Measurements from ENCODE around the gene HSFX2.
"Not testable (repeated sequence)": the region's sequence is repeated elsewhere in the genome, so short reads cannot be mapped to it uniquely, and the experiment has no call there.

HSFX2 gene

DNA sequence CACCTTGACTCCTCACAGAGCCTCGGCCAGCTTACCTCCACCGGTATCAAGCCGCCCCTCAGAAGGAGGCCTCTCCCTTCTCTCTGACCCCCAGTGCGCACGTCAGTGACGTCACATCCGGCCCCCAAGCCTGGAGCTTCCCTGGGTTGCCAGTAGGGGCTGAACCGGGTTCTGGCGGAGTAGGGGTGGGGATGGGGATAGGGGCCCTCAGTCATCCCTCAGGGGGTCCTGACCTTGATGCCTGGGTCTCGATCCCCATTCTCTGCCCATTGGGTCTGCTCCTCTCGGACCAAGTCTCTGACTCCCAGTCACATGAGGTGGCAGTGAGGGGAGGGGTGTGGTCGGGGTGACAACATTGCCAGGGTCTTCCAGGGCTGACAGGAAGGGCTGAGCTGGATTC lies 7.8 kb downstream of the HSFX2 start, which contains the start of gene MAGEA9B:
Gene MAGEA9B (minus strand): TSS at position 101 of the 400 bp plus-strand sequence. CDS start 4,280 bp downstream, outside the sequence.
- not testable (repeated sequence) for DNase-seq

DNA sequence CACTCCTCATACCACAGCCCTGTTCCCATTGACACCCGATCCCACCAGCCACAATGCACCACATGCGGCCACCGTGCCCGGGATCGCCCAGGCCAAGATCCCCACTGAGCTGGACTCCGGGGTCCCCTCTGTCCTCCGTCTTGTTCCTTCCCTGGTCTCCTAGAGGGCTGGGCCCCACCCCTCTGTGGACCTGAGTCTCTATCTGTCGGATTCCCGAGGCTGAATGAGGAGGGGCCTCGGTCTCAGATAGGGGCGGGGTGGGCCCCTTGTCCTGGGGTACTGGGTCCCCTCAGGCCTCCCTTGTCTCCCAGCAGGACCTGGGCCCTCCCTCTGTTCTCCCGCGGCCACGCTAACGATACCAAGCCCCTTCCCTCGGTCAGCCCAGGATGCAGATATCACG lies 9.5 kb downstream of the HSFX2 start:
- not testable (repeated sequence) for DNase-seq

DNA sequence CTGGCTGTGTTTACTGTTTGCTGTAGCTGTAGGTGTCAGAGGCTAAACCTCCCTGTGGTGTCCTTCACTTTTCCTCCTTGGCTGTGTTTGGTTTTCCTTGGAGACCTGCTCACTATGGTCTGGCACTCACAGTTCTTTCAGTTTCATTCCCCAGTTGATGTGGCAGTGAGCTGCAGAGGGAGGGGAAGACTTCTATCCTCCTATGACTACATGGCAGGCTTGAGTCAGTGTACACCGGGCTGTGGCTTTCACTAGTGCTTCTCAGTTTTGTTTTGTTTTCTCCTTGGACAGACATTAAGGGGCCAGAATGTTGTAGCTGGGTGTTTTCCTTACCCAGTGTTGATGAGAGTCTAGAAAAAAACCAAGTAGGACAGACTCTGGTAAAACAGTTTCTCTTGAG lies 21.7 kb downstream of the HSFX2 start:
- not testable (repeated sequence) for DNase-seq

DNA sequence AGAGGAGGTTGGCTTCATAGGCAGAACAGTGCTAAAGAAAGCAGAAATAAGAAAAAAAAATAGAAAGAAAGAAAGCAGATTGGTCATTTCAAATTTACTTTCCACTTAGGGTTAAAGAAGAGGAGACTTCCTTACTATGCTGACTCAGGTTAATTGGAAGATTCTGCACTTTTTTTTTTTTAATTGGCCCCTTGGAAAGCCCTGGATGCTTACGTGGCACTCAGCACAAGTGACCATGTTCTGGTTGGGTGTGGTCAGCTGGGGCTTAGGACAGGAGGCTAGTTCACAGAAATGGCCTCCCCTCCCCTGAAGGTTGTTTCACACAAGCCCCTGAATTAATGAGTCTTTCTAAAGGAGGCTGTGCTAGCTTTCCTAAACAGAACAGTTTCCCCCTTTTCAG lies 22.4 kb downstream of the HSFX2 start:
- no peak for DNase-seq

DNA sequence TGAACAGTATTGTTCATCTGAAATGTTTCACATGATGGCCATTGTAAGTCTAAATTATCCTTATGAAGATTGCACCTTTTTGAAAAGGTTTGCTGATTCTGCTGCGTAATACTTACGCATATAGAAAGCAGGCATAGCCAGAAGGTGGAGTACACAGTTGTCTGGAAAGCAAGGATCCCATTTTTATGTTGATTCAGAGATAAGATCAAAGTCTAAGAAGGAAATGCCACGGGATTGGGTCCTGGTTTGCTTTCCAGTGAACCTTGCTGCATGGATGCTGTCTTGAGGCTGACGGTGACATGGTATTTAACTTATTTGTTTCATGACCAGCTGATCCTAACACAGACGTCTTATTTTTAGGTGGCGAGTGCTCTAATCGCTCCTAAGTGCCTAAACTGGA lies 23.3 kb downstream of the HSFX2 start:
- no peak for DNase-seq

DNA sequence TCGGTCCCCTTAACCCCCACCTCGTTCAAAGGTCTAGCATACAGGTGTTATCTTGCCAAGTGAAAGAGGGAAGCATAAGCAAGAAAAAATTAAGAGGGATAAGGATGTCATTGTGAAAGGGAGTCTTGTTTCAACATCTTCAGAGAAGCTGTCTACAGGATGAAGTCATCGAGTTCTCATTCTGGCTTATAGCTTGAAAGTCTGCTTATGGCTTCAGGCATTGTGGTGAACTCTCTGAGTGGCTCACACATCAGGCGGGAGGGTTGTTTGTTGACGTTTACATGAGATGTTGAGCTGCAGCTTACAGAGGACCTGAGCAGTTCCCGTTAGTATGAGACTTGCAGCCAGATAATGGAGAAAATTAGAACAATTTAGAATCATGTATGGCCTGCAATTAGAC lies 24.4 kb downstream of the HSFX2 start:
- DNase-seq = no peak

DNA sequence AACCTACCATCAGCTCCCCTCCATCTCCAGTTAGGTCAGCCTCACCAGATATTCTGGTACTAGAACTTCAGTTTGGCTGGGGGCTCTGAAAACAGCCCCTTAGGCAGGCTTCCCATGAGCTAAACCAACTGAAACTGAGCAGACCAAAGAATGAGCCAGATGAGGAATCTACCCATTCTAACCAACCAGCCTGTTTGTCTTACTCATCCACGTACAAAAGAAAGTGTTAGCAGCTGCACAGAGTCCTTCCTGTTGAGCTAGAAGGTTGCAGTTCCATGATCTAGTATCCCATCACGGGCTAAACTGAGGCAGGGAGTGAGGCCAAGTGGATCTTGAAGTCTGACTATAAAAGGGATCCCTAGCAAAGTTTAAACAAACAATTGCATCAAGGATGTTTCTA lies 25.3 kb downstream of the HSFX2 start:
- DNase-seq = no peak

DNA sequence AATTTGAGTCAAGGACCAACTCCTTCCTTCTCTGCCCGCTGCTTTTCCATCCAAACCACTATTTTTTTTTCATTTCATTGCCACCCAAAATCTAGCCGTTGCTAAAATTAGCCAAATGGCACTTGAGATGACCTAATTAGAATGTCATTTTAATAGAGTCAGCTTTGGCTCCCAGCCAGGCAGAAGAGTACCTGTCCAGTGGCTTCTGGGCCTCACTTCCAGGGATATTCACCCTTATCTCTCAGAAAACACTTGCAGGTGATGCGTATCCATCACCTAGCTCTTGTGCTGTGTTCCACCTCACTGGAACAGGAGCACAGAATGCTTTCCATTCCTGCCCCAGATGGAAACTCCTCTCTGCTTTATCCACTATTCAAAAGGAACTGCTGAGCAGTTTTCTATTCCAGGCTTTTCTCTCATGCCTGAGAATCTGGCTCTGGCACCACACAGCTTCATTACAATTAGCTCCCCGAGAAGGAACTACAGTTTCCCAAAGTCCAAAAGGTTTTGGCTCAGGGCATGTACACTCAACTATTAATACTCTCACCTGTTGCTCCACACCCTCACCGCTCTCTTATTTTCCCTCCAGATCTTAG lies 26.3 kb downstream of the HSFX2 start:
- no peak for DNase-seq

DNA sequence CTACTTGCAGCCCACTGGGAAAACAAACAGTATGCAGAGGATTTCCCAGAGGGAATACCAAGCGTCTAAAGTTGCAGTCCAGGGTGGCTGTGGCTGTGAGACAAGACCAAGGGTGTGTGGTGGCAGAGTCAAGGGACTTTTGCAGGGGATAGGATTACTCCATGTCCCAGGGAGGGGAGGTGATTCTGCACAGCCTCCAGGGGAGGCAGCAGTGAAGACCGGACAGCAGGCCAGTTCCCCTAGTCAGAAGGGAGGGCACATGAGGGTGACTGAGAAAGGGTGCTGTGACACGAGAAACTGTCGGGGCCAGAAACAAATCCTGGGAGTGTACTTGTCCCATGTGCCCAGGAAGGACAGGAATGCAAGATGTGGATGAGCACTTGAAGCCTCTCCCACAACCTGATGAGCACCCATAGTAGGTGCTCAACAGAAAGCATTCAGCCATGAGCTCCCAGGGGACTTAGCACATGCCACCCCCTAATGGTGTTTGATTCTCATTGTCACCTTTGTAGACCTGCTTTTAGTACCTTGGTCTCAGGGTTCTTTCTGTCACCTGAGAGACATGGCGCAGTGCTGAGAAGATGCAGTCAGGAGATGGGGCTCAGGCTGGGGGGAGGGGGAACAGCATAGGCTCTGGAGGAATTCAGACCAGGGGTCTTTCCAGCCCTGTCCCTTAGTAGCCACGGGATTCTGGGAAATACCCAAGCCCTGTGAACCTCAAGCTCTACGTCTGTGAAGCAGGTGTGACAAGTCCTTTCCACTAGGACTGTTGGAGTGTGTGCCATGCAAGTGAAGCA lies 27.3 kb downstream of the HSFX2 start:
- DNase-seq = no peak

DNA sequence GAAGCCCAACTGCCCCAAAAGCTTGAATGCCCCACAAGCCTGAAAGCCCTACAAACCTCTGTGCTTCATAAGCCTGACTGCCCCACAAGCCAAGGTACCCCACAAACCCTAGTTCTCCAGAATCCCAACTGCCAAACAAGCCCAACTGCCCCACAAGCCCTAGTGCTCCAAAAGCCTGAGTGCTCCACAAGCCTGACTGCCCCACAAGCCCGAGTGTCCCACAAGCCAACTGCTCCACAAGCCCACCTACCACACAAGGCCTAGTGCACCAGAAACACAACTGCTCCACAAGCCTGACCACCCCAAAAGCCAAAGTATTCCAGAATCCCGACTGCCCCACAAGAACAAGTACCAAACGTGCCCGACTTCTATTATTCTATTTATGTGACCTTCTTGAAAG lies 31.8 kb downstream of the HSFX2 start:
- no peak for DNase-seq

DNA sequence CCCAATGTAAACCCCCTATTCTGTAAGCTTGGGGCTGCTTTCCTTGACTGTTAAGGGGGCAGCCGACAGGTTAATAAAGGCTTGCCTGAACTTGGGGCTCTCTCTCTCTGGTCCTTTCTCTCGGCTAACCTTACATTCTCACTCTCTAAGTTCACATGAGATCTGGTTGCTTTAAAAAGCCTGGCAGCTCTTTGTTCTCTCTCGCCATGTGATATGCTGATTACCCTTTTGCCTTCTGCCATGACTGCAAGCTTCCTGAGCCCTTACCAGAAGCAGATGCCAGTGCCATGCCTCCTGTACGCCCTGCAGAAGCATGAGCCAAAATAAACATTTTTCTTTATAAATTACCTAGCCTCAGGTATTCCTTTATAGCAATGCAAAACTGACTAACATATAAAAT lies 39.9 kb downstream of the HSFX2 start:
- DNase-seq = not testable (repeated sequence)

DNA sequence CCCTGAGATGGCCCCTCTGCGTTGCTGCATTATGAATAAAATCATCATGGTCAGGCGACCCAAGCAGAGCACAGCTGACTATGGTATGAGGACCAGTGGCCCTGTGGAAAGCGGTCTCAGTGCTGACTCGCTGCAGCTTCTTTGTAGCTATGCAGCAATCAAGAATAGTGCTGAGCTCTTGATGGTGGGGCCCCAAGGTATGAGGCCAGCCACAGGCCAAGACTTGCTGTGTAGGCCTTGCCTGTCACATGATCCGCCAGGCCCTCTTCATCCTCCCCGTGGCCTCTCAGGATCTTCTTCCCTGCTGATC lies 43.2 kb downstream of the HSFX2 start:
- DNase-seq = not testable (repeated sequence)

DNA sequence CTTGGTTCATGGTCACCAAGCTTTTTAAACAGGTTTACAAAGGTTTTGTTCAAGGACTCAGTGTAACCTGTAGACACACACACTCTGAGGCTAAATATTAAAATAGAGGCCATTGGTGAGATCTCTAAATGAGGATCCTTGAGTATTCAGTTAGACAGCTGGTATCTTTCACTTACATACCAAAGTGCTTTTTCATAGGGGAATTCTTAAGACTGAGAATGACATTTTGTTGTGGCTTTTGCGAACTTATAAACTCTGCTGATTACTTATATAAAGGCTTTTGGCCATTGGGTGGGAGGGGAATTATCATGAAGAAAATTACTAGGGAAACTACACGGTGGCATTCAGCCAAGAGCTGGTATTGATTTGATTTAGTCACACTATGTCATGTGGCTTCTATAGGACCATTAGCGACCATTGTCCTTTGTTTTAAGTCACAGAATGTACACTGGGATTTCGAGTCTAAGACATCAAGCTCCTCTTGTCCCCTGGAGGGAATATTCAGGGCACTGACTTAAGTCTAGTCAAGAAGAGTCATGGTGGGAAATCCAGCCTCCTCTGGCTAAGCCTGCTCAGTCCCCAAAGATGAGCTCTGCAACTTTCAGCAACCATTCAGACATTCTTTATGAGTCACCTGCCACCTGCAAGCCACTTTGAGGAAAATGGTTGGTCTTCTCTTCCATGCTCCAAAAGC lies 43.7 kb downstream of the HSFX2 start:
- not testable (repeated sequence) for DNase-seq

DNA sequence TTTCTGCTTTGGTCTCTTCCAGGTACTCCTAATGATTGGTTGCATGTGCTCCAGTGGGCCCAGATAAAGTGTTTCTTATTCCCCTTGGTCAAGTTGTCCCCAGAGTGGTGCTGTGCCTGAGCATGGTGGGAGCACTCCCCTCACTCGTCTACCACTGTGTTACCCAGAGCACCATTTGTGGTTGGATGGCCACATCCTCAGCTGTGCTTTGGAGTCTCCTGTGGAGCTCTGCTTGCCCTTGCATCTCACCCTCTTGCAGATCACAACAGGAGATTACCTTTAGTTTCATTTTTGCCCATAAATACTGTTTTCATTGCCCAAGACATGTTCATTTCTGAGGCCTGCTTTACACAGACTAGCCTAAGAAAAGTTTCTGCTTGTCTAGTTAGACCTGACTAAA lies 44.7 kb downstream of the HSFX2 start:
- not testable (repeated sequence) for DNase-seq

DNA sequence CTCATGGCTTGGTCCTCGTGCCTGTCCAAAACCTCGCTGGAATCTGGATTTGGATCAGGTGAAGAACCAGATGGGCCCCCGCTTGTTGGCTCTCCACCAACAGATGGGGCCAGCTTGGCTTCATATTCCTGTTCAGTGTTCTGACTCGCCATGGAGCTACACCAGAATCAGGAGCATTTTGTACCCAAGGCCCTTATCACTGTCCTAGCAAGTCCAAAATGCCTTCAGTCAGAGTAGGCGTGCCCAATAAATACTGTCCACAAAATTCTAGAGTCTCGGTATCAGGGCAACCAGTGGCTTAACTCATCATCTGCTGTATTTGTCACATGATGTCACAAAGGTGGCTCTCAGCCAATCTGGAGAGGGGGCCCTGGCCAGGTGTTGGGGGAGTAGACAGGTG lies 45.4 kb downstream of the HSFX2 start, which contains the start of gene HSFX3:
Gene HSFX3 (minus strand): TSS at position 224 of the 400 bp plus-strand sequence. CDS start 72 bp downstream, at position 152.
- not testable (repeated sequence) for DNase-seq

DNA sequence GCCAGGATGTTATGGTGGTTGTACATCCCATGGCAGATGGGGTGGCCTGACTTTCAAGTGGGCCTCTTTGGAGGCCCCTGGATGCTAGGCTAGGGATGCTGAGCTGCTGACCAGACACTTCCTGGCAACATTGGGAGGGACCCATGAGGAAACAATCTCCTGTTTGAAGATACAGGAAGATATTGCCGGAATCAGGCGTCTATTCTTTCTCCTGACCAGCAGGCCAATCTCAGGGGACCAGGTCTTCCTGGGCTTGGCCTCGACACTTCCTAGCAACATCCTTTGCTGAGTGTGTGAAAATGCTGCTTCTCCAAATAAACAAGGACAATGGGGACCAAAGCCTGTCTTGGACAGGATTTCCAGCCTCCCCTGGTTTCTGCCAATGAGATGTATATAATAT lies 47.3 kb downstream of the HSFX2 start:
- not testable (repeated sequence) for DNase-seq

DNA sequence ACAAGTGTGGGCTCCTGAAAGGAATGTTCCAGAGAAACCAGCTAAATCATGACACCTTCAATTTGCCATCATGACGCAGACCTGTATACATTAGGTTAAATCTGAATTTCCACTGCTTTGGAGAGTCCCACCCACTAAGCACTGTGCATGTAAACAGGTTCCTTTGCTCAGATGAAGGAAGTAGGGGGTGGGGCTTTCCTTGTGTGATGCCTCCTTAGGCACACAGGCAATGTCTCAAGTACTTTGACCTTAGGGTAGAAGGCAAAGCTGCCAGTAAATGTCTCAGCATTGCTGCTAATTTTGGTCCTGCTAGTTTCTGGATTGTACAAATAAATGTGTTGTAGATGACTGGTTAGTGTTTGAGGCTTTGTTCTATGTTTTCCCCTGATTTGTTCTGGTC lies 48.2 kb downstream of the HSFX2 start:
- not testable (repeated sequence) for DNase-seq

DNA sequence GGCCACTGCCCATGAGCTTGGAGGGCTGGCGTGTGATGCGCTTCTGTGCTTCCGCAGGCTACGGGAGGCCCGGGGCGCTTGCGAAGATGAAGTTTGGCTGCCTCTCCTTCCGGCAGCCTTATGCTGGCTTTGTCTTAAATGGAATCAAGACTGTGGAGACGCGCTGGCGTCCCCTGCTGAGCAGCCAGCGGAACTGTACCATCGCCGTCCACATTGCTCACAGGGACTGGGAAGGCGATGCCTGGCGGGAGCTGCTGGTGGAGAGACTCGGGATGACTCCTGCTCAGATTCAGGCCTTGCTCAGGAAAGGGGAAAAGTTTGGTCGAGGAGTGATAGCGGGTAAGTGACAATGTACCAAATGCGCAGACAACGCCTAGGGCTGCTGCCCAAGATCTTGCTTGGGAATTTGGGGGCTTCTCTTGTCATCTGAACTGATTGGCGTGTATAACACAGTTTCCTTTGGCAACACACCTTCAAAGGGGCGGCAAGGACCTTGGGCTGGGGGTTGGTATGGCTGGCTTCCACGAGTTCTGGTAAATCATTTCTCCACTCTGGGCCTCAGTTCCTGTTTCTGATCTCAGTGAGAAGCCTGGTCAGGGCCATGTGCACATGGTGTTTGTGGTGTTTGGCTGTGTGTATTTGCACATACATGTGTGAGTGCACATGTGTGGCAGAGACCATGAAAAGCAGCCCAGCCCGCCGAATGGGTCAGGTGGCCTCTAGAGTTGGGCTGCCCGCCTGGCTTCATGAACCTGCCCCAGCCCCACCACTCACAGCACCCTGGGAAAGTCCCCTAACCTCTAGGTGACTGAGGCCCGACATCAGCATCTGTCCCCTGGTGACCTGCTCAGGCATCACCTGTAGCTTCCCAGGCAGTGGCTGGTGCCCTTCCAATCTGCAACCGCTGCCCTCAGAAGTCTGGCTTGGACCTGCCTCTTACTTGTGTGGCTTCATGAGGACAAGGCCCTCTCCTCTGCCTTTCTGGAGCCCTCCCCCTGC lies 49.3 kb downstream of the HSFX2 start:
- not testable (repeated sequence) for DNase-seq

Data from NCI-H2081 treated with DMSO at 0.1 percent for 48 hours (cell line).